AG09309 (cell line): ENCODE data around the gene PRKAG2.

Experiments
- DNase-seq: peaks from one replicate; pipeline ENCODE4 v3.0.0-alpha.2; 2010; ENCODE audit warnings: low read depth
- H3K4me3 ChIP-seq: 2 replicates; pipeline ENCODE4 v1.5.1; 2011; ENCODE audit warnings: mild to moderate bottlenecking, low read depth, low read length, moderate library complexity; ENCODE audit not compliant: control insufficient read depth
- CTCF ChIP-seq: IDR thresholded peaks from 2 replicates; pipeline ENCODE4 v1.5.1; 2011; ENCODE audit warnings: mild to moderate bottlenecking, low read depth, low read length, inconsistent platforms; ENCODE audit not compliant: insufficient read depth, control insufficient read depth; ENCODE audit errors: missing control alignments

Gene PRKAG2

GRCh38 chr7:151900986-151901621 lies 24.2 kb upstream of the PRKAG2 start:
- H3K4me3 ChIP-seq: no peak overlapping the region
- no peak for TF ChIP-seq CTCF
- no peak for DNase-seq

GRCh38 chr7:151900591-151900985 lies 23.7 kb upstream of the PRKAG2 start:
- no peak for DNase-seq
- TF ChIP-seq CTCF: no peak
- H3K4me3 ChIP-seq: no peak overlapping the region

GRCh38 chr7:151899513-151900360 lies 22.8 kb upstream of the PRKAG2 start:
- no peak for DNase-seq
- no peak overlapping the region for H3K4me3 ChIP-seq
- TF ChIP-seq CTCF: no peak

- DNase-seq: no peak
- TF ChIP-seq CTCF: no peak
- H3K4me3 ChIP-seq: no peak overlapping the region
Measured at GRCh38 chr7:151897951-151898686, 21.2 kb upstream of the PRKAG2 start.

- no peak for DNase-seq
- H3K4me3 ChIP-seq: no peak overlapping the region
Measured at GRCh38 chr7:151897161-151897731, 20.3 kb upstream of the PRKAG2 start.

More at GRCh38 chr7:151897161-151897731, 20.3 kb upstream of the PRKAG2 start:
- TF ChIP-seq CTCF: no peak
